ENCODE data around the gene PLPPR4.
"Not testable (repeated sequence)": the region's sequence is repeated elsewhere in the genome, so short reads cannot be mapped to it uniquely, and the experiment has no call there.

The PLPPR4 gene

DNA sequence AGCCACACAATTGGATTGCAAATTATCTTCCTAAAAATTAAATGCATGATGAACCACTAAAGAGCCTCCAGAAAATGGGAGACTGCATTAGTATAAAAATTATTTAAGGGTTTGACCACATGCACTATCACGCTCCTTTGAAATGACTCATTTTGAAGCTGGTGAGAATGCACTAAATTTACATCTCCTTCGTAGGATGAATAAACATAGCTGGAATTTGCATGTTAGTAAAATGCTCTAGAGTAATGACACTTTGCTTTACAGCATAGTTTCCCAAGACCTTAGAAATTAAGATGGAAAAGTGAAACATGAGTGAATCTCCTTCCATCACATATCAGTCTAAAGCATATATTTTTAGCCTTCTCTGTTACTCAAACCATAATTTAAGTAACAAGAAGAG lies 2.4 kb downstream of the PLPPR4 start:
- in situ Hi-C loops (cut with MboI; ENCODE audit: low sequenced_read_pairs) = no loop called here

DNA sequence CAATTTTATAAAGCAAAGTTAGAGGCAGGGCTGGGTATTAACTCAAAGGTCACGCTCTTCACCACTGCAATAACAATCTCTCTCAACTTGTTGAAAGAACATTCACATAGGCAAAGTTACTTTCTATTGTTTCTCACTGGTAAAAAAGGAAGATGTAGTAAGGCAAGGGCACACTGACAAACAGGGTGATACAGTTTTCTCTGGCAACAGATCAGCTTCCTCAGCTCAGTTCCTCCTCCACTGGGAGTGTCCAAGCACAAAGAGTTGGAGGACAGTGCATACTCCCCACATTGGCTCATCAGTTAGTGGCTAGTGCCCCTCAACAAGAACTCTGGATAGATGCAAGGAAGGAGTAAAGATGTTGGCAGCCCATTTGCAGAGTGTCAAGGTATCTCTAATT lies 3.7 kb downstream of the PLPPR4 start:
- in situ Hi-C loops (cut with MboI; ENCODE audit: low sequenced_read_pairs) = no loop called here

DNA sequence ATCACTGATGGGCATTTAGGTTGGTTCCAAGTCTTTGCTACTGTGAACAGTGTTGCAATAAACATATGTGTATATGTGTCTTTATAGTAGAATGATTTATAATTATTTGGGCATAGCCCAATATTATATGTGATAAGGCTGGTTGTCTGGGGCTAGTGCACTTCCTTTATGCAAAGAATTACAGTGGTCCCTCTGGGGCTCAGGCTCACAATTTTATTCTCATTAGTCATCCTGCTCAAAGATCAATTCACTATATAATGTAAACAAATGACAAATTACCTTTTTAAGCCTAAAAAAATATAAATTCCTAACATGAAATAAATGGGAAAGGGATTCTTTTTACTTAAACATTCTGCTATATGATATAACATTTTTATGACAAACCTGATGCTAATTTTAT lies 5.0 kb downstream of the PLPPR4 start:
- in situ Hi-C loops (cut with MboI; ENCODE audit: low sequenced_read_pairs) = no loop called here

DNA sequence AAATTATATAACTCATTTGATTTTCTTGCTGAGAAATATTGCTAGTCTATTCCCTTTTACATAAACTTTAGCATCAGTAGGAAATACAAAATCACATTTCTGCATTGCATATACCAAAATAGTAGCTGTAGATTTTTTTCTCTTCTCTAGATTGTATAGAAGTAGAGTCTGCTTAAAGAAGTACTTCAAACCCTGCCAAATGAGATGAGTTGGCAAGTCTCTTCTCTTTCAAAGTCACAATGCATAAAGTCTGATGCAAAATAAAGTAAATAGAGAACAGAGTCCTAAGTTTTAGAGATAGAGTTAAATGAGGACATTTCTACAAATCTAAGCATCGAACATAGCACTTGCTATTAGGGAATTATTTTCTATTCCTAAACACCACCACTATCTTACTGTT lies 6.4 kb downstream of the PLPPR4 start:
- in situ Hi-C loops (cut with MboI; ENCODE audit: low sequenced_read_pairs) = no loop called here

DNA sequence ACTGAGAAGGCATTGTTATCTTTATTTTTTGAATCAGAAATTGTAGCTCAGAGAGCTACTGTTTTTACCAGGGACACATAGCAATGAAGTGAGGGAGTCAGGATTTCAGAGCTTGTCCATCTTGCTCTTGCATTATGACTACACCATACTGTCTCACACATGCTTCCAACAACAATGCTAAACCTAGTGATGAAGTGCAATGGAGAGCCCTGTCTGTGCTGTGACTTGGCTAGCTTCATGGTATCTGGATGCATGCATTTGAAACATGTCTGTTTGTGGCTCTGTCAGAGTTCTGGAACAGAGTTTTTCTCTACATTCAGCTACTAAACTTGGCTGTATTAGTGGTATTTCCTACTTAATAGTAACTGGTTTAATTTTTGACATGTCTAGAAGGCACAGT lies 7.0 kb downstream of the PLPPR4 start:
- in situ Hi-C loops (cut with MboI; ENCODE audit: low sequenced_read_pairs) = no loop called here

DNA sequence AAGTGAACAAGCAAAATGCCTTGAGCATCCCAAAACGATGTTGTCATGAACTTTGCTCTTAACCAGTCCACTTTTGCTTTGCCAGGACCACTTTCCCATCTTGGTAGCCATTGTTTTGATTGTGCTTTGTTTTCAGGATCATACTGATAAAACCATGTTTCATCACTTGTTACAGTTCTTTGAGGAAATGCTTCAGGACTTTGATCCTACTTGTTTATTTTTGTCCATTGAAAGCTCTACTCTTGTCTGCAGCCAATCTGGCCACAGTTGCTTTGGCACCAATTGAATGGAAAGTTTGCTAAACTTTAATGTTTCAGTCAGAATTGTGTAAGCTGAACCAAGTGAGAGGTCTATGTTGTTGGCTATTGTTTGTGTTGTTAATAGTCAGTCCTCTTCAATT lies 12.8 kb downstream of the PLPPR4 start:
- in situ Hi-C loops (cut with MboI; ENCODE audit: low sequenced_read_pairs) = no loop called here

DNA sequence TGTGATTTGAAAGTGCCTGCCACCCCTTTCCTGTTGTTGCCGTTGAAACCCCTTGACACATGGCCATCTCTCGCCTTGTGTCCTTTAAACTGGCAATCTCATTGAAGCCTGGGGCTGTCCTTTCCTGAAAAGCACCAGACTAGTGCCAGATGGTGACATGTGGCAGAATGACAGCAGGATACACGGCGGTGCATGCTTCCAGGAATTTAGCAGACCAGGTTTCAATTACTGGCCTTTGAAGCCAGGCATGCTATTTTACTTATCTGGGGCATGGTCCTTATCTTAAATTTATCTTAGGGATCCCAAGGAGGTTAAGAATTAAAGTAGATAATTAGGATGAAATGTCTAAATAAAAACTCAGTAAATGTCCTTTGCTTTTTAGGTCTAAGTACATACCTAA lies 15.2 kb downstream of the PLPPR4 start:
- in situ Hi-C loops (cut with MboI; ENCODE audit: low sequenced_read_pairs) = no loop called here

DNA sequence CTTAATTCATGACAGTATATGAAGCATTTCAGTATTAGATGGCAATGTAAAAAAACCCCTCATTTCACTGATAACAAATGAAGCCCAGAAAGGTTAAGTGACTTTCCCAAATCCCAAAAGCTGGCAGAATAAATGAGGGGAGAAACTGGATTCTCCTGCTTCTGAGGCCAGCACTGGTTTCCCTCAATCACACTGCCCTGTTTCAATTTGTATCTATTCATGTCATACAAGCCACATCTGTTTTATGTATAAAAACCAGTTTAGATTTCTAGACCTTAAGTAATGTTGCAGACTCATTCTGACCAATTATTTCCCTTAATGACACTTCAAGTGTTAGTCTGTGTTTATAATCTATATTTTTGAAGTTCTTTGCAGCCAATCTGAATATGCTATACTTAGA lies 16.8 kb downstream of the PLPPR4 start:
- in situ Hi-C loops (cut with MboI; ENCODE audit: low sequenced_read_pairs) = no loop called here

DNA sequence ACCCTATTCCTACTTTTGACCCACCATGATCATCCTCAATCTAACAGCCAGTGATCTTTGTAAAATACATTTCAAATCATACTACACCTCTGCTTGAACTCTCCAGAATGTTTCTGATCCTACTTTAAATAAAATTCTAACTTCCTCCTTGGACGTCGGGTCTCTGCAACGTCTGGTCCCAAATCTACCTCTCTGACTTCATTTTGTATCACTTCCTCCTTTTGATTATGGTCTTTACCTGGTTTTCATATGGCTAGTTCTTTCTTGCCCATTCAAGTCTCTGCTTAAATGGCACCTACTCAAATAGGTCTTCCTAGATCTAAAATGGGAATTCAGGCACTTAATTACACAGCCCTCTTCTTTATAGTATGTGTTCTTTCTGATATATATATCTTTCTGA lies 18.2 kb downstream of the PLPPR4 start:
- in situ Hi-C loops (cut with MboI; ENCODE audit: low sequenced_read_pairs) = no loop called here

DNA sequence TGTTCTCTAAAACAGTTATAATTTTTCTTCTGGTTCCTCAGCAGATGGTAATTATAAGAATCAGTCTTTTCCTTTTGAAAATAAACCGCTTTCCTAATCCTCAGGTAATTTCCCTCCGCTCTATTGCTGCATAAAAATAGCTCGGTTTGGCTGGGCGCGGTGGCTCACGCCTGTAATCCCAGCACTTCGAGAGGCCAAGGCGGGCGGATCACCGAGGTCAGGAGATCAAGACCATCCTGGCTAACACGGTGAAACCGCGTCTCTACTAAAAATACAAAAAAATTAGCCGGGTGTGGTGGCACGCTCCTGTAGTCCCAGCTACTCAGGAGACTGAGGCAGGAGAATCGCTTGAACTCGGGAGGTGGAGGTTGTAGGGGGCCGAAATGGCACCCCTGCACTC lies 19.2 kb downstream of the PLPPR4 start:
- in situ Hi-C loops (cut with MboI; ENCODE audit: low sequenced_read_pairs) = not testable (repeated sequence)

DNA sequence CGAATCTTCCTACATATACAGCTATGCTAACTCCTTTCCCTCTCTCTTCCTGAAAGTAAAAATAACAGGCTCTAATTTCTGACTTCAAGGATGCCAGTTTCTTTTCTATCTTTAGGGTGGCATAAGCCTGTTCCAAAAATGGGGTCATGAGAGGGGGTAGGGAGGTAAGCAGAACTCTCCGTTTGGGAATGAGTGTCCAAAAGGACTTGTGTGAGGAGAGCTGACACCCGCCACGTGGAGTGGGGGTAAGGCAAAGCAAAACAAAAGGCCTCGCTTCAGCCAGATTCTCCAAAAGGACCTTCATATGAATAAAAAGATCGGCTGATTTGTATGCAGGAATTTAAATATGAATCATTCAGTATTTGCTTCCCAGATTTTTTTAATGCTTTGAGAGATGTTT lies 28.6 kb downstream of the PLPPR4 start:
- in situ Hi-C loops (cut with MboI; ENCODE audit: low sequenced_read_pairs) = no loop called here

DNA sequence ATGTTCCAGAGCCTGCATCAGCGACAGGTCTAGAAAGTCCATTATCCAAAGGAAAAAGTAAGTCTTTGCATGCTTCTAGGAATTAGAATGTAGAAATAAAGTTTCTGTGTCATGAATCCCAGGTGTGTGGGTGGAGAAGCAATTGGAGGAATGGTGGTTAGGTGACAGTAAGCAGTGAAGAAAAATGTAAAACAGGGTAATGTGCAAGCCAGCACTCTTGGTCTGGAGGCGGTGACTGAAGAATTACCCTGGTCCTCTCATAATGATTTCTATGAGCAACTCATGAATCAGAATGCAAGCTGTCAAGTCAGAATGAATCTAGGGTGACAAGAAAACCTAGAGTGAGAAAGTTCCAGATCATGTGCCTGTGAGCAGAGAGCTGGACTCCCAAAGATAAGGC lies 33.6 kb downstream of the PLPPR4 start:
- in situ Hi-C loops (cut with MboI; ENCODE audit: low sequenced_read_pairs) = no loop called here

DNA sequence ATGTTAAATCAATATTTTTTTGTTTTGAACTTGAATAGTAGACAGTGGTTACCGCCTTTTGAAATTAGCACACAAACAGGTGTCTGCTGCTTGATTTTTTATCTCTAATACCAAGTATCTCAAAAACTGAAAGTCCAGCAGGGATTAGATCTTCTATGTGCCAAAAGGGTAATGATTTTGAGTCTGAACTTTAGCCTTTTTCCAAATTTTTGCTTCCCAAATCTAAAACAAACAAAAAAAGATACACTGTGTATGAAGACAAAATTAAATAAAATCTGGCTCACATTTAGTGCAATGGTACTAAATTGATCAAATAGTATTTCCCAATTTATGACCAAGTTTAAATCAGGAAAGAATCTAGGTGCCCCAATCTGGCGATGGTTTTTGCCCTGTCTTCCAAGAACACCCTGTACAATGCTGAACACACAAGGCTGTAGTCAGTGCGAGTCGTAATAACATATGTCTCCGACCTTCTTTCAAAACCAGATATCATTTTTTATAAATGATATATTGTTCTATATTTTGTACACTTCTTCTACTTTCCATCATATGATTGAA lies 40.5 kb downstream of the PLPPR4 start:
- in situ Hi-C loops (cut with MboI; ENCODE audit: low sequenced_read_pairs) = no loop called here

DNA sequence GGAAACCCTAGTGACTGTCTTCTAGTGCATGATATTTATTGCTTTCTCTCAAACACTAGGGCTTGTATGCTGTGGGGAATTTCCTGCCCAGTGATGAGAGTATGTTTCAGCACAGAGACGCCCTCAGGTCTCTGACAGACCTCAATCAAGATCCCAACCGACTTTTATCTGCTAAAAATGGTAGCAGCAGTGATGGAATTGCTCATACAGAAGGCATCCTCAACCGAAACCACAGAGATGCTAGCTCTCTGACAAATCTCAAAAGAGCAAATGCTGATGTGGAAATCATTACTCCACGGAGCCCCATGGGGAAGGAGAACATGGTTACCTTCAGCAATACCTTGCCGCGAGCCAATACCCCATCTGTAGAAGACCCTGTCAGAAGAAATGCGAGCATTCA lies 41.3 kb downstream of the PLPPR4 start:
- in situ Hi-C loops (cut with MboI; ENCODE audit: low sequenced_read_pairs) = no loop called here

DNA sequence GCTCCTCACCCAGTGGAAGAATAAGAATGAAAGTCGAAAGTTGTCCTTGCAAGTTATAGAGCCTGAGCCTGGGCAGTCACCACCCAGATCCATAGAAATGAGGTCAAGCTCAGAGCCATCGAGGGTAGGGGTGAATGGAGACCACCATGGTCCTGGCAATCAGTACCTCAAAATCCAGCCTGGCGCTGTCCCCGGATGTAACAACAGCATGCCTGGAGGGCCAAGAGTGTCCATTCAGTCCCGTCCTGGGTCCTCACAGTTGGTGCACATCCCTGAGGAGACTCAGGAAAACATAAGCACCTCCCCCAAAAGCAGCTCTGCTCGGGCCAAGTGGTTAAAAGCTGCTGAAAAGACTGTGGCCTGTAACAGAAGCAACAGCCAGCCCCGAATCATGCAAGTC lies 41.8 kb downstream of the PLPPR4 start:
- in situ Hi-C loops (cut with MboI; ENCODE audit: low sequenced_read_pairs) = no loop called here

DNA sequence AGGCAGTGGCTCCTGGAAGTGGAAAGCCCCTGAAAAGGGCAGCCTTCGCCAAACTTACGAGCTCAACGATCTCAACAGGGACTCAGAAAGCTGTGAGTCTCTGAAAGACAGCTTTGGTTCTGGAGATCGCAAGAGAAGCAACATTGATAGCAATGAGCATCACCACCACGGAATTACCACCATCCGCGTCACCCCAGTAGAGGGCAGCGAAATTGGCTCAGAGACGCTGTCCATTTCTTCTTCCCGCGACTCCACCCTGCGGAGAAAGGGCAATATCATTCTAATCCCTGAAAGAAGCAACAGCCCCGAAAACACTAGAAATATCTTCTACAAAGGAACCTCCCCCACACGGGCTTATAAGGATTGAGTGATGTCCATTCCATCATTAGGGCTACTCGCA lies 42.4 kb downstream of the PLPPR4 start:
- in situ Hi-C loops (cut with MboI; ENCODE audit: low sequenced_read_pairs) = no loop called here

DNA sequence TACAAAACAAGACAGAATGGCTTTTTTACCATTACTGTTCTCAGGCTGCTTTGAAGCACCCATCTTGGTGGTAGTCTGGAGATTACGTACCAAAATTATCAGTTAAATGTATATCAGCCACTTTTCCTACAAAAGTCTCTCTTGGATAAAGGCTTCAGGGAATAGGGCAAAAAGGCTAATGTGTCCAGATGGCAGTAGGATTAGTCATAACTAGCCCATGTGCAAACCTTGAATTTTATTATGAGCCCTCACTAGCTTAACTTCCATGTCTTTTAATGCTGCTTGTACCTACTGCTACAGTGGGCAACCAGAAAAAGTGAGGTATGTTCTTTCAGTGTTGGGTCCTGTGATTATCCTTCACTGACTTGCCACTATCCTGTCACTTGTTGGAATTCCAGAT lies 51.0 kb downstream of the PLPPR4 start:
- in situ Hi-C loops (cut with MboI; ENCODE audit: low sequenced_read_pairs) = no loop called here

DNA sequence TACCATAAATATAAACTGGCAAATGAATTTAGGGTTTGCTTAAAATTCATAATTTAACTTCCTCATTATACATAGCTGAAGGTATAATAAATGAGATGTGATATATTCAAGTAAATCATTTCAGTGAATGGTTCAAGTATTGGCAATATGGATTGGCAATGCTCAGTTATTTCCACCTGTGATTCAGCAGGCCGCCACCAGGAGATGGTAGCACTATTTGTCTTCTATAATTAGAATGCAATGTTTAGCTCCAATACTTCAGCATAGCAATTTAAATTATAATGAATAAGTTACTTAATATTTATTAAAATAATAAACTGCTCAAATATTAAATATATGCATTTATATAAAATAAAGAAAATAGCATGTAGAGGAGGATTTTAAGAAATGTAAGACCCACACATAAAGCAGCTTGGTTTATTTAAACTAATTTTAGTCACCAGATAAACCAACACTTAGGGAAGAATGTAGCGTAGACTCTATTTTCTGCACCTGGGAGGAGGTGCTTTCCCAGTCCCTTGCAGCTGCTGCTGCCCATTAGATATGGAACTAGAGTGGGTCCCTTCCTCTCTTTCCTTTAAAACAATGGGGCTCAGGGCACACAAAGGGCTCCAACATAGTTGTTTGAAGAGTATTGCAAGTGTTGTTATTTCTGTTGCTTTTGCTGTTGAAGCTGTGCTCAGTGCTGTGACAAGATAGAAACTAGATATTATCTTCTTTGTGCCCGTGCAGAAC lies 62.1 kb downstream of the PLPPR4 start:
- in situ Hi-C loops (cut with MboI; ENCODE audit: low sequenced_read_pairs) = no loop called here

DNA sequence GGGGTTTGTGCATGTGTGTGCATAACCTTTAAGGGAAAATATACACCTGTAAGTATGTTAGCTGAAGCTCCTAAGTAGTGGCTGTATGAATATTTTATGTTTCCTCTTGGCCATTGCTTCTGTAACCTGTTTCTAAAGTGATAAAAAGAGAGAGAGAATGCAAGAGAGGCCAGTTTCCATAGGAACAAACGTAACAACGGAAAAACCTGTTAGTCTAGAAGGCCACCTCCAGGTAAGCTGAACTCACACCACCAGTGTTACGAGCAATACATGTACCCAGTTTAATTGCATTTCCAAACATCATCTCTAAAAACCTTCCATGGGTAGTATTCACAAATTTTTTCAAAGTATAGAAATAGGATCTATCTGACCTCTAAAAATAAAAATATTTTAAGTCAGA lies 63.1 kb downstream of the PLPPR4 start:
- in situ Hi-C loops (cut with MboI; ENCODE audit: low sequenced_read_pairs) = no loop called here

DNA sequence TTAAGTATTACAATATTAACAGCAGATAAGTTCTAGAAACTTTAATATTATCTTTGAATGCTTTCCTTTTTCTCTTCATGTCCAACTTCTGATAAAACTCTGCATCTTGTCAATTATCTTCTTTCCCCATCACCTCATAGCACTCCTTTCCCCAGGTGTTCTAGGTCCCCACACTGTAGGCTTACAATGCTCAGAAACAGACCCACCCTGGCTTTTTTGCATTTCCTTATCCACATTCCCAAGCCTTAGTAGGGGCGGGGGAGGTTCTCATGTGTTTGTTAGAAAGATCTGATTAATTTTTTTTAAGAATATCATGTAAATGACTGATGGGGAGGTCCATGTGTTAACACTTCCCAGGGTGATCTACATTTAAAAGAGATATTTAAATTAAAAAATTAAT lies 63.9 kb downstream of the PLPPR4 start:
- in situ Hi-C loops (cut with MboI; ENCODE audit: low sequenced_read_pairs) = no loop called here

DNA sequence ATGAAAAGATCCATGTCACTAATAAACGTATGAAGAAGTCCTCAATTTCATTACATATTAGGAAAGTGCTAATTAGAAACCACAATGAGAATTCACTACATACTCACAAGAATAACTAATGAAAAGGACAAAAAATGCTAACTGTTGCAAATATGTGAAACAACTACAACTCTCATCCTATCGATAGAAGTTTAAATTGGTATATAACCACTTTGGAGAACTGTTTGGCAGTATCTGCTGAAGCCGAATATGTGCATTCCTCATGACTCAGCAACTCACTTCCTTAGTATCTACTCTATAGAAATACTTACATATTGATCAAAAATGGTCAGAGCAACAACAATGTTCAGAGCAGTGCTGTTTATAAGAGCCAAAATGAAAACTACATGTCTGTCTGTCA lies 66.8 kb downstream of the PLPPR4 start:
- in situ Hi-C loops (cut with MboI; ENCODE audit: low sequenced_read_pairs) = no loop called here

DNA sequence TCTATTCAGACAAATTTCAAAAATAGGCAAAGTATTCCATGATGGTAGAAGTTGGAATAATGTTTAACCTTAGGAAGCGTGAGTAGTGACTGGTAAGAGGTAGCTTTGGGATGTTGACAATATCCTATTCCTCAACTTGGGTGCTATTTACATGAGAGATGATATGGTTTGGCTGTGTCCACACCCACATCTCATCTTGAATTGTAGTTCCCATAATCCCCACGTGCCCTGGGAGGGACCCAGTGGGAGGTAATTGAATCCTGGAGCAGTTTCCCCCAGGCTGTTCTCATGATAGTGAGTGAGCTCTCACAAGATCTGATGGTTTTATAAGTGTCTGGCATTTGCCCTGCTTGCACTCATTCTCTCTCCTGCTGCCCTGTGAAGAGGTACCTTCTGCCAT lies 67.3 kb downstream of the PLPPR4 start:
- in situ Hi-C loops (cut with MboI; ENCODE audit: low sequenced_read_pairs) = no loop called here

DNA sequence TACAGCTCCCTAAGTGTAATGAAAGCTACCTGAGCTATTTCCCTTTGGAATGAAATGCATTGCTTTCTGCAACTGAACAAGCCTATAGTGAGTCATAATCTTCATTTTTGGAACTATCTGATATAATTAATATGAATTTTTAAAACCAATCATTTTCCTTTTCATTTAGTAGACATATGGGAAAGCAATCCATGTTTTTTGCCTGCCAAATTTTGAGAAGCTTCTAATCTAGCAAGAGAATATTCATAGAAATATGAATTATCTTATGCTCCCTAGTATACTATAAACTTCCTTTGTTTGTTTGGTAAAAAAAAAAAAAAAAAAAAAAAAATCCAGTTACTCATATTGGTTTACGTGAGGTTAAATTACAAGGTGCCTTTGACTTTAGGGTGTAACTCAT lies 68.3 kb downstream of the PLPPR4 start:
- in situ Hi-C loops (cut with MboI; ENCODE audit: low sequenced_read_pairs) = no loop called here
